ENCODE results near the gene CREBBP. TPM values are rescaled to one million over a fixed set of nuclear protein-coding genes. Genes with fewer than 3 reads are reported as not detected.
"Not testable (repeated sequence)": the region's sequence is repeated elsewhere in the genome, so short reads cannot be mapped to it uniquely, and the experiment has no call there.

CREBBP gene
- total and polyA plus RNA-seq, 4 donors, result 5.4 to 103 (median 61.0) TPM

- Histone ChIP-seq H3K36me3 (ENCODE audit: control insufficient read depth in 1 of 2, insufficient read depth in 2 of 2, low read length in 1 of 2) (no peaks in the 10 kb centered on the region), H3K27me3 (ENCODE audit: control insufficient read depth in 1 of 2, insufficient read depth in 2 of 2, low read length in 1 of 2) (no peaks in the 10 kb centered on the region), H3K4me3 (ENCODE audit: low read length in 2 of 2) (no peak overlapping the region), H3K4me1 (ENCODE audit: control insufficient read depth in 1 of 2, insufficient read depth in 2 of 2, low read length in 2 of 2) (no peaks in the 10 kb centered on the region), H3K27ac (ENCODE audit: low read depth in 1 of 2, low read length in 2 of 2) (no peak overlapping the region), H3K9me3 (ENCODE audit: control insufficient read depth, low read length) (no peaks in the 10 kb centered on the region)
- ATAC-seq (ENCODE audit: low FRiP score) (no peak), DNase-seq (no peak)
- intact Hi-C loops (cut with DNase I), result no loop called here
- WGBS, 2 donors, result 92 to 94% methylated on average over 10 of the region's 10 CpGs
Measured at GRCh38 chr16:3722508-3722907, 158.0 kb downstream of the CREBBP start.

- Histone ChIP-seq H3K9me3 (ENCODE audit: control insufficient read depth, low read length) (no peaks in the 10 kb centered on the region), H3K27ac (ENCODE audit: low read depth in 1 of 2, low read length in 2 of 2) (no peak overlapping the region), H3K27me3 (ENCODE audit: control insufficient read depth in 1 of 2, insufficient read depth in 2 of 2, low read length in 1 of 2) (no peaks in the 10 kb centered on the region), H3K4me3 (ENCODE audit: low read length in 2 of 2) (no peak overlapping the region), H3K4me1 (ENCODE audit: control insufficient read depth in 1 of 2, insufficient read depth in 2 of 2, low read length in 2 of 2) (no peaks in the 10 kb centered on the region), H3K36me3 (ENCODE audit: control insufficient read depth in 1 of 2, insufficient read depth in 2 of 2, low read length in 1 of 2) (no peaks in the 10 kb centered on the region)
- DNase-seq (peak in 1 of 2 donors; percentile 57), ATAC-seq (ENCODE audit: low FRiP score) (no peak)
- intact Hi-C loops (cut with DNase I), result no loop called here
- 81 to 84% methylated on average over 11 of the region's 11 CpGs for WGBS, 2 donors
Measured at GRCh38 chr16:3720418-3720817, 160.1 kb downstream of the CREBBP start.

GRCh38 chr16:3718628-3719027, 161.9 kb downstream of the CREBBP start:
- no peaks in the 10 kb centered on the region for H3K9me3 ChIP-seq (ENCODE audit: control insufficient read depth, low read length)
- intact Hi-C loops (cut with DNase I), result no loop called here
- 94% methylated on average over 10 of the region's 10 CpGs for WGBS, 2 donors

GRCh38 chr16:3718019-3718391, 162.5 kb downstream of the CREBBP start:
- no peaks in the 10 kb centered on the region for H3K4me1 ChIP-seq (ENCODE audit: control insufficient read depth in 1 of 2, insufficient read depth in 2 of 2, low read length in 2 of 2)
- peak overlapping the region; percentile 32 to 62 for H3K4me3 ChIP-seq (ENCODE audit: low read length in 2 of 2)
- H3K27ac ChIP-seq (ENCODE audit: low read depth in 1 of 2, low read length in 2 of 2), result peak overlapping the region in 1 of 2 donors; percentile 80
- no peaks in the 10 kb centered on the region for H3K27me3 ChIP-seq (ENCODE audit: control insufficient read depth in 1 of 2, insufficient read depth in 2 of 2, low read length in 1 of 2)
- WGBS, 2 donors, result 22 to 25% methylated on average over 5 of the region's 5 CpGs
- DNase-seq, result no peak
- intact Hi-C loops (cut with DNase I), result no loop called here
- H3K9me3 ChIP-seq (ENCODE audit: control insufficient read depth, low read length), result no peaks in the 10 kb centered on the region
- ATAC-seq (ENCODE audit: low FRiP score), result no peak
- H3K36me3 ChIP-seq (ENCODE audit: control insufficient read depth in 1 of 2, insufficient read depth in 2 of 2, low read length in 1 of 2), result no peaks in the 10 kb centered on the region

More at GRCh38 chr16:3718628-3719027, 161.9 kb downstream of the CREBBP start:
- H3K27ac ChIP-seq (ENCODE audit: low read depth in 1 of 2, low read length in 2 of 2), result no peak overlapping the region
- ATAC-seq (ENCODE audit: low FRiP score) (no peak), DNase-seq (no peak)
- H3K4me3 ChIP-seq (ENCODE audit: low read length in 2 of 2), result no peak overlapping the region
- H3K36me3 ChIP-seq (ENCODE audit: control insufficient read depth in 1 of 2, insufficient read depth in 2 of 2, low read length in 1 of 2), result no peaks in the 10 kb centered on the region
- no peaks in the 10 kb centered on the region for H3K27me3 ChIP-seq (ENCODE audit: control insufficient read depth in 1 of 2, insufficient read depth in 2 of 2, low read length in 1 of 2)
- H3K4me1 ChIP-seq (ENCODE audit: control insufficient read depth in 1 of 2, insufficient read depth in 2 of 2, low read length in 2 of 2), result no peaks in the 10 kb centered on the region

- 0 to 1% methylated on average over 58 to 95 of the region's 95 CpGs for WGBS, 2 donors
- intact Hi-C loops (cut with DNase I), result no loop called here
Measured at GRCh38 chr16:3717235-3718018, 163.1 kb downstream of the CREBBP start, which contains the start of gene TRAP1. TSS of gene TRAP1 (minus strand) at chr16:3717524. CDS start at chr16:3717508, 16 bp downstream.

GRCh38 chr16:3716831-3717234, 163.7 kb downstream of the CREBBP start:
- Histone ChIP-seq H3K27ac (ENCODE audit: low read depth in 1 of 2, low read length in 2 of 2) (peak overlapping the region in 1 of 2 donors; percentile 1), H3K4me3 (ENCODE audit: low read length in 2 of 2) (peak overlapping the region; percentile 62 to 70), H3K4me1 (ENCODE audit: control insufficient read depth in 1 of 2, insufficient read depth in 2 of 2, low read length in 2 of 2) (no peaks in the 10 kb centered on the region), H3K27me3 (ENCODE audit: control insufficient read depth in 1 of 2, insufficient read depth in 2 of 2, low read length in 1 of 2) (no peaks in the 10 kb centered on the region), H3K9me3 (ENCODE audit: control insufficient read depth, low read length) (no peaks in the 10 kb centered on the region), H3K36me3 (ENCODE audit: control insufficient read depth in 1 of 2, insufficient read depth in 2 of 2, low read length in 1 of 2) (no peaks in the 10 kb centered on the region)
- no peak for ATAC-seq (ENCODE audit: low FRiP score)
- intact Hi-C loops (cut with DNase I), result no loop called here
- WGBS, 2 donors, result 0% methylated on average over 33 to 34 of the region's 34 CpGs
- DNase-seq, result no peak

More at GRCh38 chr16:3717235-3718018, 163.1 kb downstream of the CREBBP start, which contains the start of gene TRAP1:
- Histone ChIP-seq H3K27me3 (ENCODE audit: control insufficient read depth in 1 of 2, insufficient read depth in 2 of 2, low read length in 1 of 2) (no peaks in the 10 kb centered on the region), H3K36me3 (ENCODE audit: control insufficient read depth in 1 of 2, insufficient read depth in 2 of 2, low read length in 1 of 2) (no peaks in the 10 kb centered on the region), H3K27ac (ENCODE audit: low read depth in 1 of 2, low read length in 2 of 2) (peak within 1 kb of the TSS in 1 of 2 donors; percentile 80), H3K4me3 (ENCODE audit: low read length in 2 of 2) (peak within 1 kb of the TSS; percentile 62 to 70), H3K4me1 (ENCODE audit: control insufficient read depth in 1 of 2, insufficient read depth in 2 of 2, low read length in 2 of 2) (no peaks in the 10 kb centered on the region), H3K9me3 (ENCODE audit: control insufficient read depth, low read length) (no peaks in the 10 kb centered on the region)
- peak; percentile 98 for ATAC-seq (ENCODE audit: low FRiP score)
- DNase-seq, result peak; percentile 92 to 97

- Histone ChIP-seq H3K27me3 (ENCODE audit: control insufficient read depth in 1 of 2, insufficient read depth in 2 of 2, low read length in 1 of 2) (no peaks in the 10 kb centered on the region), H3K9me3 (ENCODE audit: control insufficient read depth, low read length) (no peaks in the 10 kb centered on the region), H3K4me1 (ENCODE audit: control insufficient read depth in 1 of 2, insufficient read depth in 2 of 2, low read length in 2 of 2) (no peaks in the 10 kb centered on the region), H3K36me3 (ENCODE audit: control insufficient read depth in 1 of 2, insufficient read depth in 2 of 2, low read length in 1 of 2) (no peaks in the 10 kb centered on the region), H3K4me3 (ENCODE audit: low read length in 2 of 2) (no peak overlapping the region), H3K27ac (ENCODE audit: low read depth in 1 of 2, low read length in 2 of 2) (no peak overlapping the region)
- WGBS, 2 donors, result 91 to 93% methylated on average over 7 of the region's 7 CpGs
- intact Hi-C loops (cut with DNase I), result no loop called here
- ATAC-seq (ENCODE audit: low FRiP score), result no peak
- DNase-seq, result no peak
Measured at GRCh38 chr16:3715430-3715829, 165.1 kb downstream of the CREBBP start.

GRCh38 chr16:3714378-3714777, 166.1 kb downstream of the CREBBP start:
- H3K4me3 ChIP-seq (ENCODE audit: low read length in 2 of 2); DNase-seq; H3K9me3 ChIP-seq (ENCODE audit: control insufficient read depth, low read length); intact Hi-C loops (cut with DNase I); H3K36me3 ChIP-seq (ENCODE audit: control insufficient read depth in 1 of 2, insufficient read depth in 2 of 2, low read length in 1 of 2); H3K27ac ChIP-seq (ENCODE audit: low read depth in 1 of 2, low read length in 2 of 2); ATAC-seq (ENCODE audit: low FRiP score); H3K27me3 ChIP-seq (ENCODE audit: control insufficient read depth in 1 of 2, insufficient read depth in 2 of 2, low read length in 1 of 2); H3K4me1 ChIP-seq (ENCODE audit: control insufficient read depth in 1 of 2, insufficient read depth in 2 of 2, low read length in 2 of 2): not testable (repeated sequence)
- WGBS, 2 donors, result 95 to 97% methylated on average over 10 of the region's 10 CpGs
